T-cell (primary cell): Measurements from ENCODE around the gene TOM1L2. TPM values are rescaled to one million over a fixed set of nuclear protein-coding genes. Genes with fewer than 3 reads are reported as not detected.
A peak's percentile ranks its signal among the peaks of the same experiment; 100 is the strongest.

Experiments
- ATAC-seq, 4 experiments: fragments of 200-7000 bp in 3 of 4; fragments of 150-1000 bp in 1 of 4; cut with Tn5 transposase; replicated peaks in 1 of 4; 1 replicate in 3 of 4; 2 replicates in 1 of 4; pipeline ENCODE4 v1.10.0; 2021; ENCODE audit warnings: moderate library complexity in 3 of 4, mild to moderate bottlenecking in 2 of 4, moderate number of reproducible peaks in 1 of 4
- CTCF ChIA-PET, 2 donors: fragments of 300-600 bp; sonication (Branson Sonifier 250); formaldehyde crosslinking; loops; one replicate each; lab custom pipeline; 2022; ENCODE audit warnings: antibody characterized with exemption in 2 of 2; lab: Charles Lee
- POLR2A ChIA-PET, 2 donors: fragments of 300-600 bp; sonication (Branson Sonifier 250); formaldehyde crosslinking; loops; one replicate each; lab custom pipeline; 2022; ENCODE audit warnings: antibody characterized with exemption in 2 of 2; lab: Charles Lee
- DNase-seq, 35 experiments: peaks; one replicate each; pipeline versions ENCODE4 v3.0.0 to v3.0.0-alpha.2; 2013 to 2023
- H3K27ac ChIP-seq: one replicate; pipeline ENCODE4 v1.5.1; 2013; ENCODE audit warnings: low read length
- H3K27me3 ChIP-seq, 2 experiments: replicated peaks in 1 of 2; 1 replicate in 1 of 2; 2 replicates in 1 of 2; pipeline versions ENCODE4 v1.6.1 to v1.7.0; 2013; ENCODE audit warnings: low read length in 1 of 2, mixed read lengths in 1 of 2; ENCODE audit not compliant: control insufficient read depth in 2 of 2, insufficient read depth in 2 of 2; ENCODE audit errors: extremely low read depth in 1 of 2
- H3K36me3 ChIP-seq, 2 donors: 1 replicate in 1 of 2; 2 replicates in 1 of 2; pipeline versions ENCODE4 v1.6.1 to v1.7.0; 2013; ENCODE audit warnings: low read length in 1 of 2; ENCODE audit not compliant: control insufficient read depth in 2 of 2, insufficient read depth in 1 of 2; ENCODE audit errors: extremely low read depth in 1 of 2
- H3K4me1 ChIP-seq, 2 experiments: 1 replicate in 1 of 2; 2 replicates in 1 of 2; pipeline versions ENCODE4 v1.6.1 to v1.7.0; 2013; ENCODE audit warnings: low read length in 2 of 2, mixed read lengths in 1 of 2; ENCODE audit not compliant: insufficient read depth in 2 of 2, control insufficient read depth in 1 of 2; ENCODE audit errors: extremely low read depth in 1 of 2
- H3K4me3 ChIP-seq, 2 donors: 1 replicate in 1 of 2; 2 replicates in 1 of 2; pipeline versions ENCODE4 v1.5.1 to v1.7.0; 2013; ENCODE audit warnings: mild to moderate bottlenecking in 2 of 2, low read length in 1 of 2, moderate library complexity in 1 of 2; ENCODE audit not compliant: control insufficient read depth in 1 of 2; ENCODE audit errors: extremely low read depth in 1 of 2
- H3K9me3 ChIP-seq: 2 replicates; pipeline ENCODE4 v1.7.0; 2013
- H3K27ac Mint-ChIP-seq, 2 donors: one replicate each; pipeline ENCODE4 v1.8.0; 2020 to 2021; ENCODE audit warnings: mild to moderate bottlenecking in 2 of 2, mixed read lengths in 2 of 2
- H3K27me3 Mint-ChIP-seq, 2 donors: one replicate each; pipeline ENCODE4 v1.8.0; 2021 to 2022; ENCODE audit warnings: mixed read lengths in 2 of 2
- H3K36me3 Mint-ChIP-seq: one replicate; pipeline ENCODE4 v1.8.0; 2021; ENCODE audit warnings: mixed read lengths
- H3K4me1 Mint-ChIP-seq, 3 donors: one replicate each; pipeline ENCODE4 v1.8.0; 2020 to 2022; ENCODE audit warnings: mixed read lengths in 3 of 3, mild to moderate bottlenecking in 1 of 3
- H3K4me3 Mint-ChIP-seq, 3 donors: one replicate each; pipeline ENCODE4 v1.8.0; 2020 to 2022; ENCODE audit warnings: mild to moderate bottlenecking in 3 of 3, mixed read lengths in 3 of 3, moderate library complexity in 3 of 3
- H3K9me3 Mint-ChIP-seq, 3 donors: one replicate each; pipeline ENCODE4 v1.8.0; 2020 to 2022; ENCODE audit warnings: mixed read lengths in 3 of 3
- WGBS: methylation state at CpG from one replicate; pipeline ENCODE4 v1.1.5; 2013; ENCODE audit warnings: missing lambda C conversion rate; ENCODE audit not compliant: insufficient coverage; 5-methylcytosine and 5-hydroxymethylcytosine counted together
- total RNA-seq, 35 experiments: library from RNA in 6 of 35; stranded (reverse) in 6 of 35; fragments of 120-200 nt in 1 of 35; gene quantifications; one replicate each; pipeline versions ENCODE4 v1.2.1 to v1.2.4 and lab custom pipeline; 2013 to 2026

Gene TOM1L2
- total RNA-seq, 5 donors from 2014 or later (not counting 1 experiment from before 2014, with no cell fraction given) = 57.5 to 71.5 (median 61.9) TPM

- H3K36me3 Mint-ChIP-seq = no peaks in the 10 kb centered on the region
- WGBS = 100% methylated on average over 1 of the region's 7 CpGs
- no peaks in the 10 kb centered on the region for H3K27me3 Mint-ChIP-seq
- peaks cover 21 to 45% of the 10 kb centered on the region in 2 experiments for H3K4me1 ChIP-seq
- H3K27ac Mint-ChIP-seq = peak overlapping the region; percentile 86 to 89
- ChIA-PET POLR2A (interaction anchor here (0.7 kb wide), 2 partner anchors 9 to 445 kb away, joined by 3 to 7 read pairs; no protein-coding TSS in a partner anchor), CTCF (interaction anchor here in 1 of 2 donors (0.5 to 1.0 kb wide), 2 partner anchors 9 to 384 kb away, joined by 3 to 6 read pairs; partner anchors contain the start of gene LLGL1)
- peak overlapping the region in 1 of 2 donors; percentile 66 for H3K4me3 ChIP-seq
- H3K4me3 Mint-ChIP-seq = peak overlapping the region; percentile 67 to 96 (median 79)
- no peak for DNase-seq
- no peaks in the 10 kb centered on the region for H3K9me3 Mint-ChIP-seq
- ATAC-seq = no peak
- no peaks in the 10 kb centered on the region for H3K36me3 ChIP-seq
- no peaks in the 10 kb centered on the region for H3K27me3 ChIP-seq
- H3K27ac ChIP-seq = peak overlapping the region; percentile 95
- H3K9me3 ChIP-seq = no peaks in the 10 kb centered on the region
- H3K4me1 Mint-ChIP-seq = peaks cover 24 to 39% (median 36%) of the 10 kb centered on the region in 3 donors
These were observed 131.2 kb downstream of the TOM1L2 start for GRCh38 chr17:17840751-17841591.

- Histone ChIP-seq H3K36me3 (no peaks in the 10 kb centered on the region), H3K4me3 (peak overlapping the region; percentile 56 to 66), H3K9me3 (no peaks in the 10 kb centered on the region), H3K27me3 (no peaks in the 10 kb centered on the region), H3K4me1 (peaks cover 30 to 55% of the 10 kb centered on the region in 2 experiments), H3K27ac (peak overlapping the region; percentile 95)
- H3K27me3 Mint-ChIP-seq = no peaks in the 10 kb centered on the region
- CTCF ChIA-PET = interaction anchor here in 1 of 2 donors (0.5 to 2.4 kb wide), 3 partner anchors 9 to 63 kb away, joined by 5 to 6 read pairs (median 6); no protein-coding TSS in a partner anchor
- H3K4me3 Mint-ChIP-seq = peak overlapping the region; percentile 71 to 96 (median 75)
- peaks cover 33 to 48% (median 46%) of the 10 kb centered on the region in 3 donors for H3K4me1 Mint-ChIP-seq
- peak; percentile 54 to 89 (median 70) for DNase-seq
- WGBS = 6% methylated on average over 63 of the region's 71 CpGs
- H3K9me3 Mint-ChIP-seq = no peaks in the 10 kb centered on the region
- ATAC-seq = peak; percentile 67 to 76 (median 72)
- peak overlapping the region; percentile 59 to 86 for H3K27ac Mint-ChIP-seq
- POLR2A ChIA-PET = interaction anchor here (0.7 kb wide), 2 partner anchors 10 to 446 kb away, joined by 3 to 7 read pairs; no protein-coding TSS in a partner anchor
- H3K36me3 Mint-ChIP-seq = no peaks in the 10 kb centered on the region
These were observed 132.2 kb downstream of the TOM1L2 start for GRCh38 chr17:17839791-17840707.

- peak in 2 of 35 experiments; percentile 26 to 37 for DNase-seq
- Mint-ChIP-seq H3K27me3 (no peaks in the 10 kb centered on the region), H3K27ac (peak overlapping the region in 1 of 2 donors; percentile 91), H3K36me3 (no peaks in the 10 kb centered on the region), H3K4me3 (peak overlapping the region; percentile 50 to 96 (median 85)), H3K4me1 (peaks cover 51 to 65% (median 63%) of the 10 kb centered on the region in 3 donors), H3K9me3 (no peaks in the 10 kb centered on the region)
- POLR2A ChIA-PET = interaction anchor here (0.5 to 0.9 kb wide), 6 partner anchors 11 to 133 kb away, joined by 3 to 6 read pairs (median 4); no protein-coding TSS in a partner anchor
- no peak for ATAC-seq
- Histone ChIP-seq H3K27me3 (no peaks in the 10 kb centered on the region), H3K9me3 (no peaks in the 10 kb centered on the region), H3K4me3 (peak overlapping the region in 1 of 2 donors; percentile 17), H3K36me3 (no peaks in the 10 kb centered on the region), H3K27ac (peak overlapping the region; percentile 98), H3K4me1 (peaks cover 42 to 70% of the 10 kb centered on the region in 2 experiments)
- CTCF ChIA-PET = interaction anchor here (0.6 to 2.4 kb wide), 4 partner anchors 11 to 24 kb away, joined by 3 to 6 read pairs (median 4); no protein-coding TSS in a partner anchor
- 63% methylated on average over 4 of the region's 11 CpGs for WGBS
These were observed 133.9 kb downstream of the TOM1L2 start for GRCh38 chr17:17837966-17838962.

- ATAC-seq (no peak), DNase-seq (no peak)
- Mint-ChIP-seq H3K36me3 (peaks cover under 1% of the 10 kb centered on the region), H3K4me3 (peak overlapping the region; percentile 84 to 96 (median 85)), H3K27me3 (no peaks in the 10 kb centered on the region), H3K4me1 (peaks cover 56 to 66% (median 65%) of the 10 kb centered on the region in 3 donors), H3K9me3 (no peaks in the 10 kb centered on the region), H3K27ac (peak overlapping the region; percentile 85 to 91)
- Histone ChIP-seq H3K9me3 (no peaks in the 10 kb centered on the region), H3K4me1 (peaks cover 42 to 72% of the 10 kb centered on the region in 2 experiments), H3K4me3 (peak overlapping the region; percentile 63 to 92), H3K36me3 (peaks cover 0 to under 1% of the 10 kb centered on the region in 2 donors), H3K27ac (peak overlapping the region; percentile 98), H3K27me3 (no peaks in the 10 kb centered on the region)
- ChIA-PET CTCF (interaction anchor here (0.6 to 2.4 kb wide), 4 partner anchors 12 to 23 kb away, joined by 3 to 16 read pairs (median 5); no protein-coding TSS in a partner anchor), POLR2A (interaction anchor here (0.6 to 1.9 kb wide), 3 partner anchors 12 to 13 kb away, joined by 4 to 25 read pairs (median 6); no protein-coding TSS in a partner anchor)
- WGBS = 89% methylated on average over 2 of the region's 3 CpGs
These were observed 134.8 kb downstream of the TOM1L2 start for GRCh38 chr17:17837380-17837821.
